ENCODE results near the gene TMEM140. TPM values are rescaled to one million over a fixed set of nuclear protein-coding genes. Genes with fewer than 3 reads are reported as not detected.

TMEM140 gene
- total and polyA plus RNA-seq, 9 of the 15 experiments (the other 6 are each of a cell fraction or from before 2014, with no cell fraction given) = 0.03 to 0.82 (median 0.23) TPM

DNA sequence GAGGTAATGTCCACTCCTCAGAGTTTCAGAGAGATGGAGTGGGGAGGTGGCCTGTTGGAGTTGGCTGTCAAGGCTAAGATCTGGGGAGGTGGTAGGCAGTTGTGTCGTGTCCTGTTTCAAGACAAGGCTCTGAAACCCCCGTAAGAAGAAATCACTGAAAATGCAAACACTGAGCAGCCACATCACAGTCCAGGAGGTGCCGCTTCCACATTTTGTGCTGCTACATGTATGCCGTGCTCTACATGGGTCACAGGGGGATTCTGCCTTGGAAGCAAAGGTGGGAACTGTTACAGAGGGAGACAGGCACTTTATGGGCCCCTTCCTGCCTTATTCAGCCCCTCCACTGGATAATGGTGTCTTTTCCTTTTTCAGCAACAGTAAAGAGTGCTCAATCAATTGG lies 51.6 kb downstream of the TMEM140 start (continued):
- TF ChIP-seq, protein P1, sequence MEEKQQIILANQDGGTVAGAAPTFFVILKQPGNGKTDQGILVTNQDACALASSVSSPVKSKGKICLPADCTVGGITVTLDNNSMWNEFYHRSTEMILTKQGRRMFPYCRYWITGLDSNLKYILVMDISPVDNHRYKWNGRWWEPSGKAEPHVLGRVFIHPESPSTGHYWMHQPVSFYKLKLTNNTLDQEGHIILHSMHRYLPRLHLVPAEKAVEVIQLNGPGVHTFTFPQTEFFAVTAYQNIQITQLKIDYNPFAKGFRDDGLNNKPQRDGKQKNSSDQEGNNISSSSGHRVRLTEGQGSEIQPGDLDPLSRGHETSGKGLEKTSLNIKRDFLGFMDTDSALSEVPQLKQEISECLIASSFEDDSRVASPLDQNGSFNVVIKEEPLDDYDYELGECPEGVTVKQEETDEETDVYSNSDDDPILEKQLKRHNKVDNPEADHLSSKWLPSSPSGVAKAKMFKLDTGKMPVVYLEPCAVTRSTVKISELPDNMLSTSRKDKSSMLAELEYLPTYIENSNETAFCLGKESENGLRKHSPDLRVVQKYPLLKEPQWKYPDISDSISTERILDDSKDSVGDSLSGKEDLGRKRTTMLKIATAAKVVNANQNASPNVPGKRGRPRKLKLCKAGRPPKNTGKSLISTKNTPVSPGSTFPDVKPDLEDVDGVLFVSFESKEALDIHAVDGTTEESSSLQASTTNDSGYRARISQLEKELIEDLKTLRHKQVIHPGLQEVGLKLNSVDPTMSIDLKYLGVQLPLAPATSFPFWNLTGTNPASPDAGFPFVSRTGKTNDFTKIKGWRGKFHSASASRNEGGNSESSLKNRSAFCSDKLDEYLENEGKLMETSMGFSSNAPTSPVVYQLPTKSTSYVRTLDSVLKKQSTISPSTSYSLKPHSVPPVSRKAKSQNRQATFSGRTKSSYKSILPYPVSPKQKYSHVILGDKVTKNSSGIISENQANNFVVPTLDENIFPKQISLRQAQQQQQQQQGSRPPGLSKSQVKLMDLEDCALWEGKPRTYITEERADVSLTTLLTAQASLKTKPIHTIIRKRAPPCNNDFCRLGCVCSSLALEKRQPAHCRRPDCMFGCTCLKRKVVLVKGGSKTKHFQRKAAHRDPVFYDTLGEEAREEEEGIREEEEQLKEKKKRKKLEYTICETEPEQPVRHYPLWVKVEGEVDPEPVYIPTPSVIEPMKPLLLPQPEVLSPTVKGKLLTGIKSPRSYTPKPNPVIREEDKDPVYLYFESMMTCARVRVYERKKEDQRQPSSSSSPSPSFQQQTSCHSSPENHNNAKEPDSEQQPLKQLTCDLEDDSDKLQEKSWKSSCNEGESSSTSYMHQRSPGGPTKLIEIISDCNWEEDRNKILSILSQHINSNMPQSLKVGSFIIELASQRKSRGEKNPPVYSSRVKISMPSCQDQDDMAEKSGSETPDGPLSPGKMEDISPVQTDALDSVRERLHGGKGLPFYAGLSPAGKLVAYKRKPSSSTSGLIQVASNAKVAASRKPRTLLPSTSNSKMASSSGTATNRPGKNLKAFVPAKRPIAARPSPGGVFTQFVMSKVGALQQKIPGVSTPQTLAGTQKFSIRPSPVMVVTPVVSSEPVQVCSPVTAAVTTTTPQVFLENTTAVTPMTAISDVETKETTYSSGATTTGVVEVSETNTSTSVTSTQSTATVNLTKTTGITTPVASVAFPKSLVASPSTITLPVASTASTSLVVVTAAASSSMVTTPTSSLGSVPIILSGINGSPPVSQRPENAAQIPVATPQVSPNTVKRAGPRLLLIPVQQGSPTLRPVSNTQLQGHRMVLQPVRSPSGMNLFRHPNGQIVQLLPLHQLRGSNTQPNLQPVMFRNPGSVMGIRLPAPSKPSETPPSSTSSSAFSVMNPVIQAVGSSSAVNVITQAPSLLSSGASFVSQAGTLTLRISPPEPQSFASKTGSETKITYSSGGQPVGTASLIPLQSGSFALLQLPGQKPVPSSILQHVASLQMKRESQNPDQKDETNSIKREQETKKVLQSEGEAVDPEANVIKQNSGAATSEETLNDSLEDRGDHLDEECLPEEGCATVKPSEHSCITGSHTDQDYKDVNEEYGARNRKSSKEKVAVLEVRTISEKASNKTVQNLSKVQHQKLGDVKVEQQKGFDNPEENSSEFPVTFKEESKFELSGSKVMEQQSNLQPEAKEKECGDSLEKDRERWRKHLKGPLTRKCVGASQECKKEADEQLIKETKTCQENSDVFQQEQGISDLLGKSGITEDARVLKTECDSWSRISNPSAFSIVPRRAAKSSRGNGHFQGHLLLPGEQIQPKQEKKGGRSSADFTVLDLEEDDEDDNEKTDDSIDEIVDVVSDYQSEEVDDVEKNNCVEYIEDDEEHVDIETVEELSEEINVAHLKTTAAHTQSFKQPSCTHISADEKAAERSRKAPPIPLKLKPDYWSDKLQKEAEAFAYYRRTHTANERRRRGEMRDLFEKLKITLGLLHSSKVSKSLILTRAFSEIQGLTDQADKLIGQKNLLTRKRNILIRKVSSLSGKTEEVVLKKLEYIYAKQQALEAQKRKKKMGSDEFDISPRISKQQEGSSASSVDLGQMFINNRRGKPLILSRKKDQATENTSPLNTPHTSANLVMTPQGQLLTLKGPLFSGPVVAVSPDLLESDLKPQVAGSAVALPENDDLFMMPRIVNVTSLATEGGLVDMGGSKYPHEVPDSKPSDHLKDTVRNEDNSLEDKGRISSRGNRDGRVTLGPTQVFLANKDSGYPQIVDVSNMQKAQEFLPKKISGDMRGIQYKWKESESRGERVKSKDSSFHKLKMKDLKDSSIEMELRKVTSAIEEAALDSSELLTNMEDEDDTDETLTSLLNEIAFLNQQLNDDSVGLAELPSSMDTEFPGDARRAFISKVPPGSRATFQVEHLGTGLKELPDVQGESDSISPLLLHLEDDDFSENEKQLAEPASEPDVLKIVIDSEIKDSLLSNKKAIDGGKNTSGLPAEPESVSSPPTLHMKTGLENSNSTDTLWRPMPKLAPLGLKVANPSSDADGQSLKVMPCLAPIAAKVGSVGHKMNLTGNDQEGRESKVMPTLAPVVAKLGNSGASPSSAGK (IDR thresholded peaks at IDR 0.05) = no peak
- TF ChIP-seq ZNF79 (CRISPR knock-in tag; IDR thresholded peaks at IDR 0.05; ENCODE audit: low read depth) (no peak), ZNF785 (CRISPR knock-in tag; IDR thresholded peaks at IDR 0.05) (no peak), EWSR1 (IDR thresholded peaks at IDR 0.05; ENCODE audit: borderline replicate concordance, low read depth, partially characterized antibody) (no peak), RCOR1 (IDR thresholded peaks at IDR 0.05; ENCODE audit: borderline replicate concordance in 1 of 2, low read depth in 2 of 2, low read length in 2 of 2) (no peak)
- TF ChIP-seq, protein P2, sequence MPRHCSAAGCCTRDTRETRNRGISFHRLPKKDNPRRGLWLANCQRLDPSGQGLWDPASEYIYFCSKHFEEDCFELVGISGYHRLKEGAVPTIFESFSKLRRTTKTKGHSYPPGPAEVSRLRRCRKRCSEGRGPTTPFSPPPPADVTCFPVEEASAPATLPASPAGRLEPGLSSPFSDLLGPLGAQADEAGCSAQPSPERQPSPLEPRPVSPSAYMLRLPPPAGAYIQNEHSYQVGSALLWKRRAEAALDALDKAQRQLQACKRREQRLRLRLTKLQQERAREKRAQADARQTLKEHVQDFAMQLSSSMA (CRISPR knock-in tag; IDR thresholded peaks at IDR 0.05) = no peak
- TF ChIP-seq, protein P3, sequence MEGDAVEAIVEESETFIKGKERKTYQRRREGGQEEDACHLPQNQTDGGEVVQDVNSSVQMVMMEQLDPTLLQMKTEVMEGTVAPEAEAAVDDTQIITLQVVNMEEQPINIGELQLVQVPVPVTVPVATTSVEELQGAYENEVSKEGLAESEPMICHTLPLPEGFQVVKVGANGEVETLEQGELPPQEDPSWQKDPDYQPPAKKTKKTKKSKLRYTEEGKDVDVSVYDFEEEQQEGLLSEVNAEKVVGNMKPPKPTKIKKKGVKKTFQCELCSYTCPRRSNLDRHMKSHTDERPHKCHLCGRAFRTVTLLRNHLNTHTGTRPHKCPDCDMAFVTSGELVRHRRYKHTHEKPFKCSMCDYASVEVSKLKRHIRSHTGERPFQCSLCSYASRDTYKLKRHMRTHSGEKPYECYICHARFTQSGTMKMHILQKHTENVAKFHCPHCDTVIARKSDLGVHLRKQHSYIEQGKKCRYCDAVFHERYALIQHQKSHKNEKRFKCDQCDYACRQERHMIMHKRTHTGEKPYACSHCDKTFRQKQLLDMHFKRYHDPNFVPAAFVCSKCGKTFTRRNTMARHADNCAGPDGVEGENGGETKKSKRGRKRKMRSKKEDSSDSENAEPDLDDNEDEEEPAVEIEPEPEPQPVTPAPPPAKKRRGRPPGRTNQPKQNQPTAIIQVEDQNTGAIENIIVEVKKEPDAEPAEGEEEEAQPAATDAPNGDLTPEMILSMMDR (IDR thresholded peaks at IDR 0.05 in 2 of 3, conservative IDR thresholded peaks at IDR 0.05 in 1 of 3; ENCODE audit: insufficient read depth in 2 of 3, low read depth in 1 of 3, low read length in 3 of 3) = no peak

Data from K562 (cell line).